Right lobe of liver (tissue), 6 donors: ENCODE results near the gene SRPK1. TPM values are rescaled to one million over a fixed set of nuclear protein-coding genes. Genes with fewer than 3 reads are reported as not detected.

Experiments used
- ATAC-seq, 4 donors: fragments of 200-7000 bp; cut with Tn5 transposase; one replicate each; pipeline ENCODE4 v1.9.1; 2020; ENCODE audit warnings: mild to moderate bottlenecking in 4 of 4, moderate library complexity in 4 of 4
- DNase-seq, 3 donors: peaks; one replicate each; pipeline ENCODE4 v3.0.0-alpha.2; 2020
- H3K27ac ChIP-seq, 3 donors: fragments of 200-600 bp; one replicate each; pipeline ENCODE4 v1.8.0; 2022
- H3K27me3 ChIP-seq, 2 donors: fragments of 200-600 bp; one replicate each; pipeline ENCODE4 v1.8.0; 2022
- H3K36me3 ChIP-seq, 4 donors: fragments of 200-600 bp; sonication (generic) in 1 of 4; one replicate each; pipeline versions ENCODE4 v1.5.1 to v1.8.0; 2017 to 2022; ENCODE audit warnings: control low read depth in 1 of 4
- H3K4me1 ChIP-seq, 4 donors: fragments of 200-600 bp; sonication (generic) in 1 of 4; one replicate each; pipeline versions ENCODE4 v1.5.1 to v1.8.0; 2017 to 2022; ENCODE audit warnings: control low read depth in 1 of 4
- H3K4me3 ChIP-seq, 3 donors: fragments of 200-600 bp; one replicate each; pipeline ENCODE4 v1.8.0; 2022
- H3K9me3 ChIP-seq, 4 donors: fragments of 200-600 bp; sonication (generic) in 1 of 4; one replicate each; pipeline versions ENCODE4 v1.5.1 to v1.8.0; 2017 to 2022; ENCODE audit warnings: control low read depth in 1 of 4
- POLR2A ChIP-seq: fragments of 450-650 bp; IDR thresholded peaks from one replicate; pipeline ENCODE4 v1.6.1; 2017; ENCODE audit warnings: antibody characterized with exemption, mild to moderate bottlenecking
- WGBS: methylation state at CpG from one replicate; pipeline ENCODE4 v1.1.6; 2018; ENCODE audit warnings: low coverage, low lambda C conversion rate; ENCODE audit not compliant: insufficient coverage; ENCODE audit errors: missing lambda C conversion rate; 5-methylcytosine and 5-hydroxymethylcytosine counted together
- intact Hi-C, 2 donors: fragments of 100-400 bp; cut with DNase I; formaldehyde crosslinking; loops; one replicate each; pipeline versions ENCODE4 v1.11.2 to v1.14.1; 2022
- total RNA-seq, 6 experiments: library from RNA; depleted of rRNA in 2 of 6; stranded (reverse); fragments of >200 nt in 2 of 6; fragmentation: NEBNext Ultra II Directional in 3 of 6; extraction: Animal tissue kit (Norgen Biotek cat#: 25700) in 3 of 6; gene quantifications; one replicate each; pipeline versions ENCODE4 v1.1.0 to v1.2.4, GENCODE V29; 2016 to 2023
- TF ChIP-seq, protein P1 (sequence below), 4 donors: fragments of 200-600 bp in 3 of 4; fragments of 450-650 bp in 1 of 4; IDR thresholded peaks; one replicate each; pipeline versions ENCODE4 v1.5.1 to v1.8.0; 2016 to 2022; ENCODE audit warnings: antibody characterized with exemption in 4 of 4, mild to moderate bottlenecking in 2 of 4
- donor health status: DM: no; HTN: yes; CAD: no.
- donor health status: DM: no; HTN: no; CAD: no.
- donor health status: DM: no; HTN: no; CAD: no.
- donor health status: DM: no; HTN: yes; CAD: no.
- donor health status: DM: no; HTN: yes; CAD: no.

SRPK1 gene
- total RNA-seq, 6 experiments from 2014 or later: 18.4 to 64.1 (median 26.4) TPM

- Histone ChIP-seq H3K27ac (no peak overlapping the region), H3K36me3 (no peaks in the 10 kb centered on the region), H3K27me3 (no peaks in the 10 kb centered on the region), H3K4me1 (no peaks in the 10 kb centered on the region), H3K4me3 (no peak overlapping the region), H3K9me3 (no peaks in the 10 kb centered on the region)
- peak in 1 of 4 donors; percentile 11 for ATAC-seq
- no peak for TF ChIP-seq POLR2A
- TF ChIP-seq, protein P1, sequence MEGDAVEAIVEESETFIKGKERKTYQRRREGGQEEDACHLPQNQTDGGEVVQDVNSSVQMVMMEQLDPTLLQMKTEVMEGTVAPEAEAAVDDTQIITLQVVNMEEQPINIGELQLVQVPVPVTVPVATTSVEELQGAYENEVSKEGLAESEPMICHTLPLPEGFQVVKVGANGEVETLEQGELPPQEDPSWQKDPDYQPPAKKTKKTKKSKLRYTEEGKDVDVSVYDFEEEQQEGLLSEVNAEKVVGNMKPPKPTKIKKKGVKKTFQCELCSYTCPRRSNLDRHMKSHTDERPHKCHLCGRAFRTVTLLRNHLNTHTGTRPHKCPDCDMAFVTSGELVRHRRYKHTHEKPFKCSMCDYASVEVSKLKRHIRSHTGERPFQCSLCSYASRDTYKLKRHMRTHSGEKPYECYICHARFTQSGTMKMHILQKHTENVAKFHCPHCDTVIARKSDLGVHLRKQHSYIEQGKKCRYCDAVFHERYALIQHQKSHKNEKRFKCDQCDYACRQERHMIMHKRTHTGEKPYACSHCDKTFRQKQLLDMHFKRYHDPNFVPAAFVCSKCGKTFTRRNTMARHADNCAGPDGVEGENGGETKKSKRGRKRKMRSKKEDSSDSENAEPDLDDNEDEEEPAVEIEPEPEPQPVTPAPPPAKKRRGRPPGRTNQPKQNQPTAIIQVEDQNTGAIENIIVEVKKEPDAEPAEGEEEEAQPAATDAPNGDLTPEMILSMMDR (IDR thresholded peaks at IDR 0.05): no peak
- WGBS: 85% methylated on average over 9 of the region's 11 CpGs
- intact Hi-C loops: no loop called here
- peak in 1 of 3 donors; percentile 35 for DNase-seq
Measured at GRCh38 chr6:35795453-35796071, 125.3 kb downstream of the SRPK1 start.

DNA sequence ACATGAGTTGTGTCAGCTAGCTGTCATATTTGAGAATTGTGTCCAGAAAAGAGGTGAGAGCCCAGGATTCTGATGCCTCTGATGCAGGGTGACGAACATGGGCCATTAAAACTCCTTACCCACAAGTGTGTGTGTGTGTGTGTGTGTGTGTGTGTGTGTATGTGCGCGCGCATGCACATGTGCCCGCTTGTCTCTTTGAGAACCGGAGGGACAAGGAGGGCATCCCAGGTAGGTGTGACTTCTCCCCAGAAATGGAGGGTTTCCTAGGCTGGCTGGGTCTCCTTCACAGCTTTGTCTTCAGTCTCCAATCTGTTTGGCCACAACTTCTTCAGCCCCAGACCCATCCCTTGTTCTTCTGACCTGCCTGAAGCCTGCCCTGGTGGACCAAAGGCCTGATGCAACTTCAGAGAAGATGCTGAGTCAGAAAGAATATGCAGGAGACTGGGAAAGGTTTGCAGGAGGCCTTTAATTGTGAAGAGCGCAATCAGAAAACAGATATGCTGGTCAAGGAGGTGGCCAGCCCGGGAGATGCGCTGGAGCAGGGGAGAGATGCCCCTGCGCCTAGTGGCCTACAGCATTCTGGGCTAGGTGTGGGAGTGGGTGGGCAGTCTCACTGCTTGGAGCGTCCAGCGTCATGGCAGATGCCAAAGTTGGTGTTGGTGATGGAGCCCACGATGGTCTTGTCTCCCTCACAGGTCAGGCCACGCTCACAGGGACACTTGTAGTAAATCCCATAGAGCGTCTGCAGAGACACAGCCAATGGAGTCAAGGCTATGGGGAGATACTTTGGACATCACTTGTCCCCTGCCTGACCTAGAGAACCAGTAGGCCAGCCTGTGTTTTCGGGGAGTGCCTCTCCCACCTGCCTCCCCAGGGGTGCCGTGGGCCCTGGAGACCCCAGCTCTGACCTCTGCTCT is 126.1 kb downstream of the SRPK1 start:
- intact Hi-C loops: no loop called here
- Histone ChIP-seq H3K27me3 (no peaks in the 10 kb centered on the region), H3K36me3 (no peaks in the 10 kb centered on the region), H3K4me3 (no peak overlapping the region), H3K27ac (no peak overlapping the region), H3K9me3 (no peaks in the 10 kb centered on the region), H3K4me1 (no peaks in the 10 kb centered on the region)
- 89% methylated on average over 11 of the region's 17 CpGs for WGBS
- DNase-seq: peak in 1 of 3 donors; percentile 15
- TF ChIP-seq, protein P1 (IDR thresholded peaks at IDR 0.05): no peak
- TF ChIP-seq POLR2A: no peak
- ATAC-seq: peak in 1 of 4 donors; percentile 6

- Histone ChIP-seq H3K9me3 (no peaks in the 10 kb centered on the region), H3K4me1 (peaks cover 0 to 5% (median 0%) of the 10 kb centered on the region in 4 donors), H3K27me3 (no peaks in the 10 kb centered on the region), H3K36me3 (no peaks in the 10 kb centered on the region), H3K27ac (no peak overlapping the region), H3K4me3 (no peak overlapping the region)
- no peak for TF ChIP-seq POLR2A
- TF ChIP-seq, protein P1 (IDR thresholded peaks at IDR 0.05): no peak
- intact Hi-C loops: no loop called here
- no peak for DNase-seq
- ATAC-seq: no peak
- WGBS: 52% methylated on average over 4 of the region's 5 CpGs
Measured at GRCh38 chr6:35790683-35791082, 130.2 kb downstream of the SRPK1 start.

- DNase-seq (no peak), ATAC-seq (no peak)
- 44% methylated on average over 4 of the region's 4 CpGs for WGBS
- intact Hi-C loops: no loop called here
- Histone ChIP-seq H3K4me1 (peaks cover 0 to 5% (median 0%) of the 10 kb centered on the region in 4 donors), H3K27ac (no peak overlapping the region), H3K4me3 (no peak overlapping the region), H3K27me3 (no peaks in the 10 kb centered on the region), H3K9me3 (no peaks in the 10 kb centered on the region), H3K36me3 (no peaks in the 10 kb centered on the region)
- TF ChIP-seq, protein P1 (IDR thresholded peaks at IDR 0.05): no peak
- no peak for TF ChIP-seq POLR2A
Measured at GRCh38 chr6:35788423-35788982, 132.4 kb downstream of the SRPK1 start.
